SK-N-DZ (cell line): ENCODE data around the gene IL1RN.

Experiments used
- DNase-seq: peaks from one replicate; pipeline ENCODE4 v3.0.0-alpha.2; 2015; ENCODE audit warnings: low spot score
- small RNA-seq, 2 experiments: library from RNA; depleted of rRNA; stranded (forward); fragments of <200 nt; gene quantifications; one replicate each; pipeline ENCODE3, GENCODE V24; 2014

IL1RN gene

DNA sequence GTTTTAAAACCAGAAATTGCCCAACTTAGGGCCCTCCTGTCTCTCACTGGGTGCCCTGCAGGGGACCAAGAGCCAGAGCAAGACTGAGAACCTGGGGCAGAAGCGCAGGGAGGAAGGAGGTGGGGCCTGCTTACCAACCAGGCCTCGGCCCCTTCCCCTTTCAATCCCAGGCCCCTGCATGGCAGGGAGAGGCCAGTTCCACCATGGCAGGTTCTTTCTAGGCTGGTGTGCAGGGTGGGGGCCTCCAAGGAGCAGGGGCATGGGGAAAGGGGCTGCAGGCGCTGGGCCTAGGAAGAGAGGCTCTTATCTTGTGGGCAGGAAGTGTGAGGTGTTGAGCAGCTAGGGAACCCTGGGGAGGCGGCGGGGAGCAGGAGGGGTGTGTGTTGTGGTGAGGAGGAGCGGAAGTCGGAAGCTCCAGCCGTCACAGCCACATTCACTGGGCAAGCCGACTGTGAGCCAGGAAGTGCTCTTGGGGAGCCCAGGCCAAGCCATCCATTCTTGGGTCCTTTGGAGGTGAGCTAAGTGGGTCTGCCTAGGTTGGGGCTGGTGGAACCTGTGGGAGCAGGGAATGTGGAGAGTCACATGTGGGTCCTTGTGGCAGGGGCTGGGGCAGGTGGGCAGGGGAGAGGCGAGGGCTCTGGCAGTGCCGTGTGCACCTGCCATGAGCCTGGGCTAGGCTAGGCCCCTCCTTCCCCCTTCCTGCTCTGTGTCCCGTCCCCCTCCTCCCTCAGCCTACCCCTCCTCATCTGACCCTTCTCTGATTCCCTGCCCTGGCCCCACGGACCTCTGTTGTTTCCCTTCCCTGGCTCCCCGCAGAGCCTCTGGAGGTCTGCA is 46.4 kb downstream of the IL1RN start, which contains the start of gene PSD4:
TSS of gene PSD4 (plus strand) at position 430 of the 834 bp plus-strand sequence. CDS start 8,486 bp downstream, outside the sequence.
- DNase-seq: no peak

DNA sequence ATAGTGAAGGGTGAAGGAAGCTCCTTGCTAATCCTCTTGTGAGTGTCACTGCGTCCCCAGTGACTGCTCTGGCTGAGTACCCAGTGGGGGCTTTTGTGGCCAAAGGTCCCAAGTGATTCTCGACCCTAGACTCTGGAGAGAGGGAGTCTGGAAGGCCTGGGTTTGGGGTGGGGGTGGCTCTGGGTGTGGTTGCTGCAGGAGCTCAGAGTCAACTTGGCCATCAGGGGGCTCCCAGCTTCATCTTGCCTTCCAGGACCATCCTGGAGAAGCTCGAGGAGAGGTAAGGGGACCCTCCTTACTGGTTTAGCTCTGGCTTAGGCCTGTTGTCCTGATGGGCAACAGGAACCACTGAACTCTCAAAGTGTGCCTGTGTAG is 47.0 kb downstream of the IL1RN start:
- no peak for DNase-seq

DNA sequence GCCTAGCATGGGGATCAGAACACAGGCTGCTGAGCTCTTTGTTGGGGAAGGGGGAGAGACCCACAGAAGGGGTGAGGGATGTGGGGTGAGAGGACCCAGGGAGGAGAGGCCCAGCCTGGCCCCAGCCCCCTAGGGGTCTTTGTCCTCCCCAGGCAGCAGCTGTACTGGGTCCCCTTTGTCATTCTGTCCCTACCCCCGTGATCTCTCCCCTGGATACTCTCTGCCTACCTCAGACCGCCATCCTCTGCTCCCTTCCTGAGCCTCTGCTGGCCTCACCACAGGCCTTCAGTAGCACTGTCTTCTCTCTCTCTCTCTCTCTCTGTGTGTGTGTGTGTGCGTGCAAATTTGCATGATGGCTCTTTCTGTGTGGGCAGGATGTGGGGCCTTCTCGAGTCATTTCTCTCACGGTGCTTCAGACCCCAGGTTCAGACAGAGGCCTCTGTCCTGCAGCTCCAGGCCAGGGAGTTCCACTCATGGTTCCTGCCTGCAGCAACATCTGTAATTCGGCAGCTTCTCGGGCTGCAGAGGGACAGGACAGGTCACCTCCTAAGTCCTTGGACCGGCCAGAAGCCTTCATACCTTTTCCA is 47.7 kb downstream of the IL1RN start:
- DNase-seq: no peak

DNA sequence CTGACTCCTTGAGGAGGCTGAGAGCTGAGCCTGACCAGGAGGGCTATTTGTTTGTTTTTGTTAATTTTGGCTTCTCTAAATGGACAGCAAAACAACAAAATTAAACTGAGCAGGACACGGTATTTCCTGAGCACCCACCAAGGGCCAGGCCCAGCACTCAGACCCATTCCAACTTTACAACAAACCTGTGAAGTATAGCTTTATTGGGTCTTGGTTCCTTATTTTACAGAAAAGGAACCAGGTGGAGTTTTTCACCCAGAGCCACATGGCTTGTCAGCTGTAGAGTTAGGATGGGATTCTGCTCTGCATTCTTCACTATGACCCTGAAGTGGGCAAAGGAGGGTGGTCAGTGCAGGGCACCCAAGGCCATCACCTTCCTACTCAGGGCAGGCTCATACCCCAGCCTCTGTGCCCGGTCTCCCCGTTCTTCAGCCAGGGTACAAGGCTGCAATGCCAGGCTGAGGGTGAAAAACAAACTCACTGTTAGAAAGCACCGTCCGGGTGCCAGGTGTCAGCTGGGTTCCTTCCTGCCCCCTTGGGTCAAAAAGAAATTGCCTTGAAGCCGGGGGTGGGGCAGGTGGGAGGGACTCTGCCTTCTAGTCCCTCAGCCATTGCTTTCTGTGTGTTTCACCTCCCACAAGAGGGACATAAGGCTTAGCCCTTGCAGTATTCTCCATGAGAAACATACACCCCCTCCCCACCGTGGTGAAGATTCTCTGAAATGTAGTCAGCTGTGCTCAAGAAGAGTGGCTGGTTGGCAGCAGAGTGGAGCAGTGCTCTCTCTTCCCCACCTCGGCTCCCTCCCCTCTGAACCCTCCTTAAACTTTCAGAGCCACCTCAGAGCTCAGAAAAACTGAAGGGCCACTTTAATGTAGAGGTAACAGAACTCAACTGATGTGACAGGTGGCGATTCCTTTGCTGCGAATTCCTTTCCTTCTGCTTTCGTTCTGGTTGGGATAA is 48.6 kb downstream of the IL1RN start:
- DNase-seq: no peak

DNA sequence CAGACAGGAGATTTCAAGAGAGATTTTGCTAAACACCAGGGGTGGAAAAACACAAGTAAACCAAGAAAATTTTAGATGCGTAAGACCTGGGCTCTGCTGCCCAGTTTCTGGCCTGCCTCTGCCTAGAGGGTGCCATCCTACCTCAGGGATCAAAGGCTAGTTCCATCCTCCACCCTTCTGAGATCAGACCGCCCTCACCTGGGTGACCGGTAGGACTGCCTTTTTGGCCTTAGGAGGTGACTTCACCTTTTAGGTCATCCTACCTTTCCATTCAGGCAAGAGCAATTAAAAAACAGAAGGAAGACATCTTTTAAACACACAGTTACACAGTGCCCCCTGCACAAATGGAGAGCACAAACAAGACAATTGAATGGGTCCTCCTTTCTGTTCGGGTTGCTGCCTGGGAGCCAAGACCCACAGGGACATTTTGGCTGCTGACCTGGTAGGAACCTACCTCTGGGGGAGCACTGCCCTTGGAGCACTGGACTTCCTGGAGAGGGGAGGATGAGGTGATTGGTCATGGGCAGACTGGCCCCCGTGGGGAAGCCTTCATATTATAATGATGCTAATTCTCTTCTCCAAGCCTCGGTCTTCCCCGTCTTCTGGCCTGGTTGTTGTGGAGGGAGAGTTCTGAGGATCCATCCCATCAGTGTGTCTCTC is 49.4 kb downstream of the IL1RN start:
- DNase-seq: no peak

DNA sequence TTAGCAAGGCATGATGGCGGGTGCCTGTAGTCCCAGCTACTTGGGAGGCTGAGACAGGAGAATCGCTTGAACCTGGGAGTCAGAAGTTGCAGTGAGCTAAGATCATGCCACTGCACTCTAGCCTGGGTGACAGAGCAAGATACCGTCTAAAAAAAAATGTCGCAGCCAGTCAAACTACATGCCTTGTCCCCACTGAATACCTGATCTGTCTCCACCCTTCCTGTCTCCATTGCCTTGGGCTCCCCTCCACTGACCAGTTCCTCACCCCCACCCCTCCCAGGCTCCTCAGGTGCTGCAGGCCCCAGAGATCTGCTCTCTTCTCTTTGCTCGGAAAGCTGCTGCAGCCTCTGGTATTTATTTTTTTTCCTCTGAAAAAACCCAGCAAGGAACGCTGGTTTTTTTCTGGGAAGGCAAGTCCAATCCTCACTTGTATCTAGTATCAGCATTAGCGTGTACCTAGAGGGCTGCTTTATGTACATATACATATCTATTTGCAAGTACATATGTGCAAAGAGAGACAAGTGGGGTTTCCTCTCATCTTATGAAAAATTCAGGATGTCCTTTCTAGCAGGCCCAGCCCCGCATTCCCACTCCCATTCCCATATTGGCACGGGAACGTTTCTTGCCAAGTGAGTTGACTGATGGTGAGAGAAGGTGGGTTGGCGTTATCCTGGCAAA is 50.8 kb downstream of the IL1RN start:
- no peak for DNase-seq

DNA sequence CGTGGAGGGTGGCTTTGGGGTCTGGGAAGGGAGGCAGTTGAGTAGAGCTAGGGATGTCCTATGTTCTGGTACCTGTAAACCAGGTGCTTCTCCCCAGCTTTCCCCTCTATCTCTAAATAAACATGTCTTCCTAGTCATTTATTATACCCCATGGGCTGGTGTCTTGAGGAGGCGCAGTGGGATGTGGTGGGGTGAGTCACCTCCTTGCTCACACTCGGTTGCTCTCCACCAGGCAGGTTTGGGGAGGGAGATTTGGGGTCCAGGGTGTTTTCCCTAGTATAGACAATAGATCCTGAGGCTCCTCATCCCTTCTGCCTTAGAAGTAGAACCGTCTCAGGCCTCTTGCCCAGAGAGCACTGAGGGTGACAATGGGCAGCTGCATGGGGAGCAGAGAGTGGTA is 51.5 kb downstream of the IL1RN start:
- no peak for DNase-seq

DNA sequence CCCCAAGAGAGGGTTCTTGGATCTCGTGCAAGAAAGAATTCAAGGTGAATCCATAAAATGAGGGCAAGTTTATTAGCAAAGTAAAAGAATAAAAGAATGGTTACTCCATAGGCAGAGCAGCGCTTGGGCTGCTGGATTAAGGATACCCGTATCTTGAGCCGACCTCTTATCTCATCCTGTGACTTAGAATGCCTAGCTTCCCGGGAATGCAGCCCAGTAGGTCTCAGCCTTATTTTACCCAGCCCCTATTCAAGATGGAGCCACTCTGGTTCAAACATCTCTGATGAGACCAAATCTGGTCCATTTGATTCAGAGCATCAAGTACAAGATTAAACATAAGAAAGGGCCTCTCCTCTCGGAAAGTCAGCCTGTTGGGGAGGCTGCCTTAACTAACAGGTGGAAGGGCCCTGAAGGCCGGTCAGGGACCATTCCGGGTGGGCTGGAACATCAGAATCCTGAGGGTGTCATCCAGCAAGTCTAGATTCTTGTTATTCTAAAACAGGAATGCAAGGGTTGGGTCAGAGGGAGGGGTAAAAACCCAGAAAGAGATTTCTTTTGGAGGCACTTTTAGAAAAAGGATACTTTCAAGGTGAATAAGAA is 52.1 kb downstream of the IL1RN start:
- no peak for DNase-seq

DNA sequence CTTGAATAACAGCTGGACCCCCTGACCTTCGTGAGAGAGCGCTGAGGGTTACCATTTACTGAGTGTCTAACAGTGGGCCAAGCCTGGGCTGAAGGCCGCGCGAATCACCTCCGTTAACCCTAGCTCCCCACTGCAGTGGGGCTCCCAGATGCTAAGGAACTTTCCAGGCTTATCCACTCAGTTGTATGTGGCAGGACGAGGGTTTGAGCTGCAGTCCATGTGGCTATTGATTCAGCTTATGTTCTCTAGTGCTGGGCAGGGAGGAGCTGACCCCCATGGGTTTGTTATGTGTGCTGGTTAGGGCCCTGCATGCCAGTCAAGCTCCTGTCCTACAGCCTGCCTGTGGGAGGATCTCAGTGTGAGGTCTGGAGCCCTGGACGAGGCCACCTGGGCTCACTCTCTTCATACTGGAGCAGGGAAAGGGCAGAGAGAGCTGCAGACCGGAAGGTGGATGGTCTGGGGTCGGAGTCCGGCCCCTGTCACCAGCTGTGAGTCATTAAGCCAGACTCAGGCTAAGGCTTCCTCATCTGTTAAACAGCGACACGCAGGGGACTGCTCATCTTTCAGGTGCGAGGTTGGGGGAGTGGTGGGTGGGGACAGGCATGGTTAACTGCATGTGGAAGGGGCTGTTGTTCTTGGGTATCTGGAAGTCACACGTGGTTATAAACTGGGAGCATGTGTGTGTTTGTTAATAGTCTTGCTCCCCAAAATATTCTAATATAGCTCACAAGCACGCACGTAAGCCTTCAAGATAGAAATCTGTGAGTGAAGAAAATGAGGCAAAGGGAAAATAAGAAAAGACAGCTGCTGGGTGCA is 52.9 kb downstream of the IL1RN start:
- DNase-seq: no peak

DNA sequence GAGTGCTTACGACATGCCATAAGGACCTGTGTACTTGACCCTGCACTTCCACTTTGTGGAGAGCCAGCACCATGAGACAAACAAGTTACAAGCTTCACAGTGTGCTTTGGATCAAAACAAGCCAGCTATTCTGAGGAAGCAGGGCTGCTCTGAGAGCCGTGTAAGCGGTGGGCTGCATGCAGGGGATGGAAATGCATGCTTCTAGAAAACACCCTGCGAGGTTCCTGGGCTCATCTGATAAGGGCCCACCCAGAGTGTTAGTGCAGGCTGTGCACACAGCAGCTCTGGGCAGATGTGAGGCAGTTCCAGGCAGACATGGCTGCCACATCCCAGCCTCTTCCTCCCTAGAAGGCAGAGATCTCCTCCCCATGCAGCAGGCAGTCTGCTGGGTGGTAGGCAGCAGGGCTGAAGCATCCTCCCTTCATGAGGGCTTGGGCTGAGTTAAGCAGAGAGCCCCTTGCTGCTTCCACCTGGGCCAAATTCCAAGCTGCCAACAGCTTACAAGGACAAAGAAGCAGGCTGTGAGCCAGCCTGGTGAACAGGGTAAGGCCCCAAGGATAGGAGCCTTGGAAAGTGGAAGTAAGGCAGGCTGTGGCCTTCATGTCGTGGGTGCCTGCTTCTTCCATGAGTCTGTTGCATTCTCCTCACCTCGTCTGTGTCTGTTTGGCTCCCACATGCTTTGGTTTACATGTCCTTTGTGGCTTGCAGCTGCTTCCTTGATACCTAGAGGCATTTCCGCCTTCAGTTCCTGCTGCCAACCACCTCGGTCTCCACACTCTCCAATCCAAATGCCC is 54.1 kb downstream of the IL1RN start:
- no peak for DNase-seq

DNA sequence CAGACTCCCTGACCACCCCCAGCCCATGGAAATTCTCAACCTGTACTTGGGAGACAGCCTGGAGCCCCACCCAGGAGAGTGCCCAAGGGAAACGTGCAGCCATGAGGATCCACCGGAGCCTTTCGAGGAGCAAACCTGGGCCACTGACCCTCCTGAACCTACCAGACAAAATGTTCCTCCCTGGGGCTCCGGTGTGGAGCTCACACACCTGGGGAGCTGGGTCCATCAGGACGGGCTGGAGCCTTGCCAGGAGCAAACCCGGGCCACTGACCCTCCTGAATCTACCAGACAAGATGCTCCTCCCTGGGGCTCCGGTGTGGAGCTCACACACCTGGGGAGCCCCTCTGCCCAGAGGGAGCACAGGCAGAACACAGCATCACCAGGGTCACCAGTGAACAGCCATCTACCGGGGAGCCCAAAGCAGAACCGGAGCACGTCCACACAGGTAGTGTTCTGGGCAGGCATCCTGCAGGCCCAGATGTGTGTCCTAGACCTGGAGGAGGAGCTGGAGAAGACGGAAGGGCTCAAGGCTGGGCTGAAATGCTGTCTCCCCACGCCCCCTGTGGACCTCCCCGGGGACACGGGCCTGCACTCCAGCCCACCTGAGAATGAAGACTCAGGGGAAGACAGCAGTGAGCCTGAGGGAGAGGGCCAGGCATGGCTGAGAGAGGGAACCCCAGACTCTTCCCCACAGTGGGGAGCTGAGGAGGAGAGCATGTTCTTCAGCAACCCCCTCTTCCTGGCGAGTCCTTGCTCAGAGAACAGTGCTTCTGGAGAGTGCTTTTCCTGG is 55.3 kb downstream of the IL1RN start:
- DNase-seq: no peak

DNA sequence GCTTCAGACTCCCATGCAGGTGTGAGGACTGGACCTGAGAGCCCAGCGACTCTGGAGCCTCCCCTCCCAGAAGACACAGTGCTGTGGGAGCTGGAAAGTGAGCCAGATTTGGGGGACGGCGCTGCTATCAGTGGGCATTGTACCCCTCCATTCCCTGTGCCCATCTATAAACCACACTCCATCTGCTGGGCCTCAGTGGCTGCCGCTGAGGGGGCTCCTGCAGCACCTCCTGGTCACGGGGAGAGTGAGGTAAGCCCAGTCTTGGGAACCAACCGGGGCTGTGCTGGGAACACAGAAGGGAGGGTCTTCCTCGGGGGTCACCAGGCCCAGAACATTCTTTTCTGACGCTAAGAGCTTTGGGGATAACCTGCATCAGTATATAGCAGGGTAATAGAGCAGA is 55.9 kb downstream of the IL1RN start:
- DNase-seq: no peak

Small RNA genes lying within 50 kb of the gene (small RNA-seq; reads per million reads assigned to genes)
- gene RNU6-1180P: 0 reads per million in 2 experiments
